PC-3 (cell line): Measurements from ENCODE around the gene CLEC16A. TPM values are rescaled to one million over a fixed set of nuclear protein-coding genes. Genes with fewer than 3 reads are reported as not detected.

Experiments used
- ATAC-seq: fragments of 200-7000 bp; cut with Tn5 transposase; 2 replicates; pipeline ENCODE4 v1.9.1; 2020; ENCODE audit warnings: mild to moderate bottlenecking, moderate library complexity
- BruUV-seq: library from RNA; stranded (reverse); fragments of 400-500 nt; replicated peaks from 2 replicates; lab custom pipeline; 2021; lab: Mats Ljungman, UMichigan
- CTCF ChIA-PET: fragments of 300-600 bp; sonication (Branson Sonifier 250); formaldehyde crosslinking; loops from one replicate; lab custom pipeline; 2022; ENCODE audit warnings: antibody characterized with exemption; lab: Charles Lee
- POLR2A ChIA-PET: fragments of 300-600 bp; sonication (Branson Sonifier 250); formaldehyde crosslinking; loops from one replicate; lab custom pipeline; 2022; ENCODE audit warnings: antibody characterized with exemption; ENCODE audit not compliant: unreplicated experiment; lab: Charles Lee
- DNase-seq: peaks from one replicate; pipeline ENCODE4 v3.0.0-alpha.2; 2015
- H2AFZ ChIP-seq: fragments of 300-600 bp; sonication (generic); 2 replicates; pipeline ENCODE4 v1.6.0; 2016; ENCODE audit warnings: antibody characterized with exemption, low read length
- H3F3A ChIP-seq: fragments of 300-600 bp; sonication (generic); one replicate; pipeline ENCODE4 v1.6.0; 2017; ENCODE audit warnings: antibody characterized with exemption, low read length, control low read depth, mild to moderate bottlenecking; ENCODE audit not compliant: unreplicated experiment
- H3K27ac ChIP-seq: fragments of 300-600 bp; sonication (generic); 2 replicates; pipeline ENCODE4 v1.5.1; 2016; ENCODE audit warnings: mild to moderate bottlenecking, low read length
- H3K27me3 ChIP-seq: fragments of 300-600 bp; sonication (generic); 2 replicates; pipeline ENCODE4 v1.6.1; 2016; ENCODE audit warnings: low read length, mixed read lengths
- H3K36me3 ChIP-seq: fragments of 300-600 bp; sonication (generic); 2 replicates; pipeline ENCODE4 v1.6.1; 2016; ENCODE audit warnings: low read depth, mixed run types, low read length, mixed read lengths
- H3K4me1 ChIP-seq: fragments of 300-600 bp; sonication (generic); 2 replicates; pipeline ENCODE4 v1.5.1; 2016; ENCODE audit warnings: low read length; ENCODE audit not compliant: insufficient read depth
- H3K4me2 ChIP-seq: fragments of 300-600 bp; sonication (generic); 2 replicates; pipeline ENCODE4 v1.6.0; 2016; ENCODE audit warnings: low read length
- H3K4me3 ChIP-seq: fragments of 300-600 bp; sonication (generic); 2 replicates; pipeline ENCODE4 v1.5.1; 2016; ENCODE audit warnings: mild to moderate bottlenecking, low read length, mixed read lengths
- H3K79me2 ChIP-seq: fragments of 300-600 bp; sonication (generic); 2 replicates; pipeline ENCODE4 v1.6.1; 2017; ENCODE audit warnings: low read length, mixed read lengths
- H3K9ac ChIP-seq: fragments of 300-600 bp; sonication (generic); 2 replicates; pipeline ENCODE4 v1.6.0; 2016; ENCODE audit warnings: mild to moderate bottlenecking, low read length
- H3K9me2 ChIP-seq: fragments of 300-600 bp; sonication (generic); replicated peaks from 2 replicates; pipeline ENCODE4 v1.6.1; 2016; ENCODE audit warnings: mixed run types, low read length, mixed read lengths
- H3K9me3 ChIP-seq: fragments of 300-600 bp; sonication (generic); 2 replicates; pipeline ENCODE4 v1.6.1; 2016; ENCODE audit warnings: low read length, mixed read lengths
- H4K20me1 ChIP-seq: fragments of 300-600 bp; sonication (generic); 2 replicates; pipeline ENCODE4 v1.6.1; 2016; ENCODE audit warnings: low read length, mixed read lengths
- EZH2 ChIP-seq: fragments of 300-600 bp; sonication (generic); IDR thresholded peaks from one replicate; pipeline ENCODE4 v1.6.1; 2017; ENCODE audit warnings: antibody characterized with exemption, mild to moderate bottlenecking, low read length; ENCODE audit not compliant: unreplicated experiment
- EZH2phosphoT487 ChIP-seq: fragments of 300-600 bp; sonication (generic); IDR thresholded peaks from 2 replicates; pipeline ENCODE4 v1.6.1; 2018; ENCODE audit warnings: mild to moderate bottlenecking, antibody characterized with exemption, low read length, borderline replicate concordance
- intact Hi-C: fragments of 100-400 bp; cut with micrococcal nuclease; formaldehyde crosslinking; loops from 2 replicates; pipeline ENCODE4 v1.9.0; 2023
- total RNA-seq: library from RNA; depleted of rRNA; stranded (reverse); fragments of >200 nt; gene quantifications from 2 replicates; pipeline ENCODE4 v1.2.3, GENCODE V29; 2014
- TF ChIP-seq, protein P1 (sequence below): fragments of 300-600 bp; sonication (generic); conservative IDR thresholded peaks from 2 replicates; pipeline ENCODE4 v1.5.1; 2017; ENCODE audit warnings: antibody characterized with exemption, low read depth, mild to moderate bottlenecking, low read length

The CLEC16A gene
- total RNA-seq, 1 experiment from 2014 or later = 9.5 TPM

DNA sequence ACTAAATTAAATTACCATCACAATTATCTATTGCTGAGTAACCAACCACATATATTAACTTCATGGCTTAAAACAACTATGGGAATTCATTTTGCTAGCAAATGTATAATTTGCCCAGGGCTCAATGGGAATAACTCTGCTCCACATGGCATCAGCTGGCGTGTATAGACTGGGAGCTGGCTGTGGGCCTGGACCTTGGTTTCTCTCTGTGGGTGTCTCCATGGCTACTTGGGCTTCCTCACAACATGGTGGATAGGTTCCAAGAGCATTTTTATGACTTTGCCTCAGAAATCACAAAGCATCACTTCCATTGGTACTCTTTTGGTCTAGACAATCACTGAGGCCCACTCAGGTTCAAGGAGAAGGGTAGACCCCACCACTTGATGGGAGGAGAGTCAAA, 166.8 kb downstream of the CLEC16A start:
- no peaks in the 10 kb centered on the region for H3K27me3 ChIP-seq
- H3K9me2 ChIP-seq = no peaks in the 10 kb centered on the region
- DNase-seq (no peak), ATAC-seq (no peak)
- no peak overlapping the region for H3K9ac ChIP-seq
- CTCF ChIA-PET = no interaction called here
- no peaks in the 10 kb centered on the region for H4K20me1 ChIP-seq
- H3K27ac ChIP-seq = no peak overlapping the region
- H3K79me2 ChIP-seq = no peaks in the 10 kb centered on the region
- TF ChIP-seq EZH2 (no peak), EZH2phosphoT487 (no peak)
- TF ChIP-seq, protein P1, sequence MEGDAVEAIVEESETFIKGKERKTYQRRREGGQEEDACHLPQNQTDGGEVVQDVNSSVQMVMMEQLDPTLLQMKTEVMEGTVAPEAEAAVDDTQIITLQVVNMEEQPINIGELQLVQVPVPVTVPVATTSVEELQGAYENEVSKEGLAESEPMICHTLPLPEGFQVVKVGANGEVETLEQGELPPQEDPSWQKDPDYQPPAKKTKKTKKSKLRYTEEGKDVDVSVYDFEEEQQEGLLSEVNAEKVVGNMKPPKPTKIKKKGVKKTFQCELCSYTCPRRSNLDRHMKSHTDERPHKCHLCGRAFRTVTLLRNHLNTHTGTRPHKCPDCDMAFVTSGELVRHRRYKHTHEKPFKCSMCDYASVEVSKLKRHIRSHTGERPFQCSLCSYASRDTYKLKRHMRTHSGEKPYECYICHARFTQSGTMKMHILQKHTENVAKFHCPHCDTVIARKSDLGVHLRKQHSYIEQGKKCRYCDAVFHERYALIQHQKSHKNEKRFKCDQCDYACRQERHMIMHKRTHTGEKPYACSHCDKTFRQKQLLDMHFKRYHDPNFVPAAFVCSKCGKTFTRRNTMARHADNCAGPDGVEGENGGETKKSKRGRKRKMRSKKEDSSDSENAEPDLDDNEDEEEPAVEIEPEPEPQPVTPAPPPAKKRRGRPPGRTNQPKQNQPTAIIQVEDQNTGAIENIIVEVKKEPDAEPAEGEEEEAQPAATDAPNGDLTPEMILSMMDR = no peak
- no peaks in the 10 kb centered on the region for H3F3A ChIP-seq
- H3K4me2 ChIP-seq = no peak overlapping the region
- H3K36me3 ChIP-seq = no peaks in the 10 kb centered on the region
- no peaks in the 10 kb centered on the region for H3K4me1 ChIP-seq
- no TSS peak for BruUV-seq
- H2AFZ ChIP-seq = no peak overlapping the region
- POLR2A ChIA-PET = no interaction called here
- intact Hi-C loops = no loop called here
- no peaks in the 10 kb centered on the region for H3K9me3 ChIP-seq
- no peak overlapping the region for H3K4me3 ChIP-seq

DNA sequence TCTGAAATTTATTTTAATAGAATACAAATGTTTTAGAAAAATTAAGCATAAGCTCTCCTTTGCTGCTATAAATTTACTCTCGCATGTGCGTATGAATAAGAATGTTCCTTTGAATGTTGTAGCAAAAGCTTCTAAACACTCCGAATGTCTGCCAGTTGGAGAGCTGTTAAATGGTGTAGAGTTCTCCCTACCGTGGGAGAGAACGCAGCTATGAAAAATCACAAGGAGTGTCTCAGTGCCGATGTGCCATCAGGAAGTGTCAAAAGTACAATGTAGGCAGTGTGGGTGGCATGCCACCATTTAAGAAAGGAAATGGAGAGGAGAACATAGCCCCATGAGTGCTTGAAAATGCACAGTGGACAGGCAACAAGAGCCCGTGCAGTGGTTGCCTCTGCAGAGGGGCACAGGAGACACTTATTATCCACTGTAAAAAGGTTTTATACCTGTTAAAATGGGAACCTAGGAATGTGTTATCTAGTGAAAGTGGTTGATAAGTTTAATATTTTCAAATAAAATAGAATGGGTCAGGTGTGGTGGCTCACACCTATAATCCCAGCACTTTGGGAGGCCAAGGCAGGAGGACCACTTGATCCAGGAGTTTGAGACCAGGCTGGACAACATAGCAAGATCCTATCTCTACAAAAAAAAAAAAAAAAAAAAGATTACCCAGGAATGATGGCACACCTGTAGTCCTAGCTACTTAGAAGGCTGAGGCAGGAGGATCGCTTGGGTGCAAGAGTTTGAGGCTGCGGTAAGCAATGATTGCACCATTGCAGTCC, 167.7 kb downstream of the CLEC16A start:
- Histone ChIP-seq H3K9ac (no peak overlapping the region), H3K27ac (no peak overlapping the region), H3K36me3 (no peaks in the 10 kb centered on the region), H4K20me1 (no peaks in the 10 kb centered on the region), H3K4me3 (no peak overlapping the region), H3K27me3 (no peaks in the 10 kb centered on the region), H3K9me2 (no peaks in the 10 kb centered on the region), H3F3A (no peaks in the 10 kb centered on the region), H2AFZ (no peak overlapping the region), H3K4me1 (no peaks in the 10 kb centered on the region), H3K79me2 (no peaks in the 10 kb centered on the region), H3K9me3 (no peaks in the 10 kb centered on the region), H3K4me2 (no peak overlapping the region)
- POLR2A ChIA-PET = no interaction called here
- no peak for TF ChIP-seq EZH2phosphoT487
- TF ChIP-seq EZH2 = no peak
- TF ChIP-seq, protein P1 = no peak
- no peak for ATAC-seq
- CTCF ChIA-PET = no interaction called here
- no TSS peak for BruUV-seq
- intact Hi-C loops = no loop called here
- DNase-seq = no peak

DNA sequence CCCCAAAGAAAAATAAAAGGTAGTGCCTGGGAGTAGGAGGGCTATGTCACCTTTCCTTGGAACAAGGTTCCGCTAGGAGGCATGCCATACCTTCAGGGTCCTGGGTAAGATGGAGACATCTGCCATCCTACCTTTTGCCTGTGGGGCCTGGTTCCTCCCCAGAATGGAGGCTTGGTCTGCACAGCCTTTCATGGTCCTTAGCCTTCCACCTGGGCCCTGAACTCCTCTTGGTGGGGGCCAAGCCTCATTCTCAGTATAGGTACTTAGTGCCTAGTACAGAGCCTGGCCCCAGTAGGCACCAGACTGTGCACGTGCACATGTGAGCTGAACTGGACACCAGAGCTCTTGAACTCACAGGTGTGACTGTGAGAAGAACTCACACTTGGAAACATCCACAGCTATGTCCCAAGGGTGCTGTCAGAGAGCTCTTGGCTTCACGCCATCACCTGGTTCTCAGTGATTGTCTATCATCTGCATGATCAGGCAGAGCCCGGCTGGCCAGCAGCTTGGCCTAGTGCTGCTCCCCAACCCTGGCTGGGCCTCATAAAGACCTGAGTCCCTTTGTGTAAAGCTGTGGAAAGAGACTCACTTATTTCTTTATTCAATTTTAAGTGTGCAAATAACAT, 168.5 kb downstream of the CLEC16A start:
- no peaks in the 10 kb centered on the region for H3K79me2 ChIP-seq
- no TSS peak for BruUV-seq
- POLR2A ChIA-PET = no interaction called here
- H3K27me3 ChIP-seq = no peaks in the 10 kb centered on the region
- ATAC-seq = no peak
- no peaks in the 10 kb centered on the region for H3K4me1 ChIP-seq
- H3K9ac ChIP-seq = no peak overlapping the region
- TF ChIP-seq, protein P1 = no peak
- TF ChIP-seq EZH2phosphoT487 (no peak), EZH2 (no peak)
- intact Hi-C loops = no loop called here
- H2AFZ ChIP-seq = no peak overlapping the region
- CTCF ChIA-PET = no interaction called here
- no peaks in the 10 kb centered on the region for H3K9me3 ChIP-seq
- H3K9me2 ChIP-seq = no peaks in the 10 kb centered on the region
- H4K20me1 ChIP-seq = no peaks in the 10 kb centered on the region
- no peak for DNase-seq
- no peaks in the 10 kb centered on the region for H3K36me3 ChIP-seq
- H3K27ac ChIP-seq = no peak overlapping the region
- H3F3A ChIP-seq = no peaks in the 10 kb centered on the region
- no peak overlapping the region for H3K4me3 ChIP-seq
- no peak overlapping the region for H3K4me2 ChIP-seq
